SK-N-SH (cell line): ENCODE data around the gene SLC6A20. TPM values are rescaled to one million over a fixed set of nuclear protein-coding genes. Genes with fewer than 3 reads are reported as not detected.

Source experiments
- CTCF ChIA-PET: fragments of 300-600, 350-600 bp; formaldehyde crosslinking; extraction: SDS; loops from one replicate; lab custom pipeline; 2021; lab: Yijun Ruan, JAX
- POLR2A ChIA-PET: fragments of 350-600 bp; sonication (Branson Sonifier 250); formaldehyde crosslinking; extraction: SDS; loops from one replicate; lab custom pipeline; 2020; ENCODE audit warnings: antibody characterized with exemption, inconsistent platforms; lab: Yijun Ruan, JAX
- DNase-seq: peaks from one replicate; pipeline ENCODE4 v3.0.0; 2012
- H2AFZ ChIP-seq: fragments of 200-600 bp; sonication (generic); 2 replicates; pipeline ENCODE4 v1.8.1; 2016; ENCODE audit warnings: antibody characterized with exemption, mild to moderate bottlenecking, low read depth
- H3F3A ChIP-seq: fragments of 200-600 bp; sonication (generic); replicated peaks from 2 replicates; pipeline ENCODE3; 2016; ENCODE audit warnings: antibody characterized with exemption, mild to moderate bottlenecking; ENCODE audit not compliant: insufficient read depth
- H3K27ac ChIP-seq, 2 experiments: fragments of 200-500 bp in 1 of 2; fragments of 200-600 bp in 1 of 2; sonication (Bioruptor generic) in 1 of 2; sonication (generic), shearing (Covaris generic) in 1 of 2; 2 replicates each; pipeline versions ENCODE4 v1.5.1 to v1.6.1; 2014 to 2016; ENCODE audit warnings: low read depth in 2 of 2, inconsistent platforms in 1 of 2, low read length in 1 of 2, mild to moderate bottlenecking in 1 of 2, mixed read lengths in 1 of 2
- H3K27me3 ChIP-seq: fragments of 200-600 bp; sonication (generic), shearing (Covaris generic); 2 replicates; pipeline ENCODE4 v1.6.1; 2016; ENCODE audit warnings: mixed run types; ENCODE audit not compliant: insufficient read depth
- H3K36me3 ChIP-seq, 2 experiments: fragments of 200-500 bp in 1 of 2; fragments of 200-600 bp in 1 of 2; sonication (Bioruptor generic) in 1 of 2; sonication (generic) in 1 of 2; replicated peaks in 1 of 2; 2 replicates each; pipeline versions ENCODE3 to v1.5.1; 2014 to 2016; ENCODE audit warnings: low read length in 1 of 2, mild to moderate bottlenecking in 1 of 2; ENCODE audit not compliant: insufficient read depth in 2 of 2, control insufficient read depth in 1 of 2
- H3K4me1 ChIP-seq, 2 experiments: fragments of 200-500 bp in 1 of 2; fragments of 200-600 bp in 1 of 2; sonication (Bioruptor generic) in 1 of 2; sonication (generic), shearing (Covaris generic) in 1 of 2; 2 replicates each; pipeline versions ENCODE4 v1.5.1 to v1.6.1; 2014 to 2016; ENCODE audit warnings: low read depth in 1 of 2, low read length in 1 of 2, mixed run types in 1 of 2; ENCODE audit not compliant: insufficient read depth in 2 of 2, control insufficient read depth in 1 of 2
- H3K4me2 ChIP-seq: fragments of 200-600 bp; sonication (generic), shearing (Covaris generic); 2 replicates; pipeline ENCODE4 v1.6.1; 2017; ENCODE audit warnings: mixed run types
- H3K4me3 ChIP-seq, 2 experiments: fragments of 200-500 bp in 1 of 2; fragments of 200-600 bp in 1 of 2; sonication (Bioruptor generic) in 1 of 2; sonication (generic), shearing (Covaris generic) in 1 of 2; 2 replicates each; pipeline versions ENCODE4 v1.5.1 to v1.8.1; 2014 to 2016; ENCODE audit warnings: low read depth in 2 of 2, inconsistent platforms in 1 of 2, low read length in 1 of 2, mild to moderate bottlenecking in 1 of 2, mixed read lengths in 1 of 2, moderate library complexity in 1 of 2
- H3K79me2 ChIP-seq: fragments of 200-600 bp; sonication (generic); 2 replicates; pipeline ENCODE4 v1.8.1; 2017; ENCODE audit warnings: mild to moderate bottlenecking; ENCODE audit not compliant: insufficient read depth
- H3K9ac ChIP-seq: fragments of 200-600 bp; sonication (generic); 2 replicates; pipeline ENCODE4 v1.6.1; 2017; ENCODE audit warnings: mixed run types
- H3K9me2 ChIP-seq: fragments of 200-600 bp; sonication (generic); 2 replicates; pipeline ENCODE4 v1.6.1; 2017; ENCODE audit warnings: mixed run types
- H3K9me3 ChIP-seq: fragments of 200-600 bp; sonication (generic); 2 replicates; pipeline ENCODE4 v1.6.1; 2017; ENCODE audit warnings: mixed run types, mild to moderate bottlenecking, moderate library complexity
- H4K20me1 ChIP-seq: fragments of 200-600 bp; sonication (generic); 2 replicates; pipeline ENCODE4 v1.6.1; 2017; ENCODE audit warnings: mild to moderate bottlenecking, mixed run types; ENCODE audit not compliant: insufficient read depth
- CHD2 ChIP-seq: fragments of 150-350 bp; IDR thresholded peaks from 2 replicates; pipeline ENCODE4 v1.6.1; 2018; ENCODE audit warnings: low read length; ENCODE audit not compliant: partially characterized antibody
- CTCF ChIP-seq: fragments of 200-600 bp; sonication (generic); IDR thresholded peaks from 2 replicates; pipeline ENCODE4 v1.6.1; 2017; ENCODE audit warnings: antibody characterized with exemption, mild to moderate bottlenecking, moderate library complexity
- ELF1 ChIP-seq: IDR thresholded peaks from 2 replicates; pipeline ENCODE4 v1.4.0; 2012
- EZH2phosphoT487 ChIP-seq: fragments of 200-600 bp; sonication (generic); IDR thresholded peaks from 2 replicates; pipeline ENCODE4 v1.6.1; 2017; ENCODE audit warnings: low read depth, mixed run types, mild to moderate bottlenecking, antibody characterized with exemption, moderate library complexity, borderline replicate concordance
- FOXJ3 ChIP-seq: sonication (generic); formaldehyde crosslinking; IDR thresholded peaks from 2 replicates; pipeline ENCODE4 v1.5.1; 2020; ENCODE audit warnings: mild to moderate bottlenecking, missing genetic modification reagents
- FOXM1 ChIP-seq: IDR thresholded peaks from 2 replicates; pipeline ENCODE4 v1.4.0; 2012; ENCODE audit warnings: low read depth, mild to moderate bottlenecking
- GABPA ChIP-seq: IDR thresholded peaks from 2 replicates; pipeline ENCODE4 v1.4.0; 2012; ENCODE audit warnings: low read depth, mild to moderate bottlenecking
- IRF3 ChIP-seq: fragments of 150-350 bp; IDR thresholded peaks from 2 replicates; pipeline ENCODE4 v1.6.1; 2016; ENCODE audit warnings: mild to moderate bottlenecking, low read depth, low read length
- JUND ChIP-seq: IDR thresholded peaks from 2 replicates; pipeline ENCODE4 v1.4.0; 2012
- MAX ChIP-seq: IDR thresholded peaks from 2 replicates; pipeline ENCODE4 v1.4.0; 2012; ENCODE audit warnings: low read depth
- MXI1 ChIP-seq: IDR thresholded peaks from 2 replicates; pipeline ENCODE4 v1.6.1; 2012; ENCODE audit warnings: mild to moderate bottlenecking, low read depth, low read length, improper control_type of control experiment
- NFIC ChIP-seq: IDR thresholded peaks from 2 replicates; pipeline ENCODE4 v1.4.0; 2012; ENCODE audit warnings: borderline replicate concordance
- RAD21 ChIP-seq: IDR thresholded peaks from 2 replicates; pipeline ENCODE4 v1.6.1; 2012; ENCODE audit warnings: mild to moderate bottlenecking, low read length
- RCOR1 ChIP-seq: fragments of 150-350 bp; IDR thresholded peaks from 2 replicates; pipeline ENCODE4 v1.6.1; 2017; ENCODE audit warnings: antibody characterized with exemption, low read length
- RXRA ChIP-seq: IDR thresholded peaks from 2 replicates; pipeline ENCODE4 v1.4.0; 2012; ENCODE audit warnings: low read depth, mild to moderate bottlenecking, borderline replicate concordance
- SIN3A ChIP-seq: IDR thresholded peaks from 2 replicates; pipeline ENCODE4 v1.6.1; 2012; ENCODE audit warnings: low read depth, mild to moderate bottlenecking, low read length, moderate library complexity, borderline replicate concordance
- SMC3 ChIP-seq: IDR thresholded peaks from 2 replicates; pipeline ENCODE4 v1.6.1; 2012; ENCODE audit warnings: low read depth, low read length, improper control_type of control experiment
- TAF1 ChIP-seq: IDR thresholded peaks from 2 replicates; pipeline ENCODE4 v1.6.1; 2012; ENCODE audit warnings: low read depth, mild to moderate bottlenecking, low read length, moderate library complexity, borderline replicate concordance
- USF1 ChIP-seq: IDR thresholded peaks from 2 replicates; pipeline ENCODE4 v1.4.0; 2012; ENCODE audit warnings: low read depth, borderline replicate concordance
- ZBTB33 ChIP-seq: IDR thresholded peaks from 2 replicates; pipeline ENCODE4 v1.4.0; 2012; ENCODE audit warnings: low read depth, borderline replicate concordance
- WGBS: methylation state at CpG from one replicate; pipeline ENCODE4 v1.1.6; 2017; ENCODE audit warnings: low lambda C conversion rate; 5-methylcytosine and 5-hydroxymethylcytosine counted together
- polyA plus RNA-seq, 3 experiments: library from polyadenylated mRNA; depleted of rRNA; stranded (reverse); fragments of >200 nt; gene quantifications; 2 replicates each; pipeline ENCODE4 v1.2.3, GENCODE V29; 2012

Gene SLC6A20
- polyA plus RNA-seq, 1 of the 3 experiments (the other 2 are of a cell fraction), result not detected

- TF ChIP-seq SIN3A (no peak), RAD21 (no peak), USF1 (no peak), EZH2phosphoT487 (no peak), ELF1 (no peak), MAX (no peak), MXI1 (no peak)
Measured at GRCh38 chr3:45777746-45778386, 18.5 kb downstream of the SLC6A20 start (continued).

GRCh38 chr3:45777111-45777745, 19.1 kb downstream of the SLC6A20 start:
- Histone ChIP-seq H3K9ac (no peak overlapping the region), H3K9me2 (no peaks in the 10 kb centered on the region), H2AFZ (no peak overlapping the region), H3K79me2 (no peaks in the 10 kb centered on the region), H3K9me3 (no peaks in the 10 kb centered on the region), H3F3A (no peaks in the 10 kb centered on the region), H3K4me2 (no peak overlapping the region), H3K4me1 (no peaks in the 10 kb centered on the region), H3K4me3 (no peak overlapping the region), H3K27me3 (peaks cover 20% of the 10 kb centered on the region; the same call in 1 of the 2 replicates), H3K27ac (no peak overlapping the region), H3K36me3 (no peaks in the 10 kb centered on the region), H4K20me1 (no peaks in the 10 kb centered on the region)
- 42% methylated on average over 7 of the region's 8 CpGs for WGBS
- no peak for DNase-seq
- POLR2A ChIA-PET, result no interaction called here
- no peak for TF ChIP-seq RXRA
- TF ChIP-seq CTCF, result no peak
- no peak for TF ChIP-seq NFIC
- TF ChIP-seq RCOR1, result no peak
- no peak for TF ChIP-seq TAF1
- TF ChIP-seq MXI1, result no peak
- TF ChIP-seq ZBTB33, result no peak
- TF ChIP-seq FOXJ3 (CRISPR knock-in tag), result no peak
- TF ChIP-seq IRF3, result no peak
- no peak for TF ChIP-seq FOXM1
- no peak for TF ChIP-seq ELF1
- no peak for TF ChIP-seq JUND
- no peak for TF ChIP-seq SMC3
- TF ChIP-seq EZH2phosphoT487, result no peak
- no peak for TF ChIP-seq GABPA
- no peak for TF ChIP-seq RAD21
- no peak for TF ChIP-seq CHD2
- CTCF ChIA-PET, result interaction anchor here (1.5 to 1.6 kb wide), 2 partner anchors 15 to 16 kb away, joined by 4 to 7 read pairs; no protein-coding TSS in a partner anchor
